ENCODE measurements around the gene PDSS1.
"Not testable (repeated sequence)": the region's sequence is repeated elsewhere in the genome, so short reads cannot be mapped to it uniquely, and the experiment has no call there.

PDSS1 gene

DNA sequence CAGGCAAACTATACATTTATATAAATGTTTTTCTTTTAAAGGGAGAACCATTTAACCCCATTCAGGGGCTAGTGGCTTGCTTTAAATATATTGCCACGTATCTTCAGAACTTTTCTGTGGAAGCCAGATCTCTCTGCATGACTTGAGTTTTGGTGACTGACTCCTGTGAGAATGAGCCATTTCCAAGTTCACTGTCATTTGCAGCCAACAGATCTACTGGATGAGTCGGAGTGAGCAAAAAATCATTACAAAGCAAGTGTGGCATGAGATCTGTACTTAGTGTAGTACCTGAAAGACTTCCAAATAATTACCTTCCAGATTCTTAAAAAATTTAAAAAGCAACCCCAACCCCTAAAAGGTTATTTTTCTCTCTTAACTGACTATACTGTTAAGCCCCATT, 45.6 kb downstream of the PDSS1 start:
- no peak for DNase-seq

DNA sequence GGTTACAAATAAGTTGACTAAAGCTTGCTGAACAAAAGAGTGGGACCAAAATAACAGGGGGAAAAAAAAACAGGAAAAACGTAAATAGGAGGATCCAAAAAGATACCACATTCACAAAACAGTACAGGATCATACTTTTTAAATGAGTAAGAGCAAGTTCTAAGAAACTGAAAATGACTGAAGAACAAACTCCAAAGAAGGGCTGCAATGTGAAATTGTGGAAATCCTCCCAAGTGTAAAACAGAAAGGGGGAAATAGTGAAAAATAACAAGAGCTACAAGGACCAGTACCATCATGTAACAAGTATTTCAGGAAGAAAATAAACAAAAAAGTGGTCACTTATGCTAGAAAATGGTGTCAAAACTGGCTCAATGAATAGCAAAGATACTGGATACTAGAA, 46.3 kb downstream of the PDSS1 start:
- DNase-seq = no peak

DNA sequence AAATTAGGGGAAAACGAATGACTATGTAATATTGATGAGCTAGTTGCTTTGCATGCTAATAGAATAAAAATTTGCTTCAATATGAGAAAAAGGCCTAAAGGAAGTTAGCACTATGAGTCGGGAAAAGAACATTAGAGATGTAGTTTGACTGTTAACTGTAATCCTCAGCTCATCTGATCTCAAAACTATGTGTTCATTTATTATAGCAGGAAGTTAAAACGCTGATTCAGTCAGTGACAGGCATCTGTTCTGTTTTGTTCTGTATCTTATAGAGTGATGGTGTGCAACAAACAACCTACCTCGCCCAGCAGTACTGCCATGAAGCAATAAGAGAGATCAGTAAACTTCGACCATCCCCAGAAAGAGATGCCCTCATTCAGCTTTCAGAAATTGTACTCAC, 48.6 kb downstream of the PDSS1 start:
- DNase-seq = no peak

DNA sequence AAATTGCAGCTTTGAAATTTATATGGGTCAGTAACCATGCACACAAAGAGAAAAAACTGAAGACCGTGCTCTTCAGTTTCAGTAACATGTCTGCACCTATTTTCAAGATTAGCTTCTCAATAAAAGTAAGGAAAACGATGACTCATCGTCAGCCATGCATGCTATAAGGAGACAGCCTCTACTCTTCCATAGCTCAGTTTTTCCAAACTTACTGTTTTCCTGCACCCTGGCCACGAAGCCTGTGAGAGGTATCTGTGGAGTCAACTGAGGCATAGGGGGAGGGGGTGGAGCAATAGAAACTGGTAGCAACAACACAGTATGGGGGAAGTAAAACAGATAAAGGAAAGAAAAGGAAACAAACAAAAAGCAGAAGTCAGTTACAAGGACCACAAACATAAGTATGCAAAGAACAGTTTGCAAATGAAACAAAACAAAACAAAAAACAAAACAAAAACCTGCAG, 58.0 kb downstream of the PDSS1 start:
- DNase-seq = no peak

DNA sequence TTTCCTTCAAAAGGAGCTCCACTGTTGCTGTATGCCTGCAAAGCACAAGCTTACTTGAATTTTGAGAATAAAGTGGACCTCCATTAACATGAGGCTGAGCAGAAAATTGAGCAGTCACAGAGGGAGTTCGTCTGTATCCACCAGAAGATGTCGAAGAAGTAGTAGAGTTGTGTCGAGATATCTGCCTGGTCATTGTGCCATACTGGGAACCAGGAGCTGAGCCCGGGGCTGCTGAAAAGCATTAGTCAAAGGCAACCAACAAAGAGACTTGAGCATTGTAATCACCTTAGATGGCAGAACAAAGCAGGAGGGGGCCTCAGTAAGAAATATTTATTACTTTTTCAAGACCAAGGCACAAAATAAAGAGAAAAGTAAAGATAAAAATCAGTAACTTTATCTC, 61.5 kb downstream of the PDSS1 start:
- no peak for DNase-seq

DNA sequence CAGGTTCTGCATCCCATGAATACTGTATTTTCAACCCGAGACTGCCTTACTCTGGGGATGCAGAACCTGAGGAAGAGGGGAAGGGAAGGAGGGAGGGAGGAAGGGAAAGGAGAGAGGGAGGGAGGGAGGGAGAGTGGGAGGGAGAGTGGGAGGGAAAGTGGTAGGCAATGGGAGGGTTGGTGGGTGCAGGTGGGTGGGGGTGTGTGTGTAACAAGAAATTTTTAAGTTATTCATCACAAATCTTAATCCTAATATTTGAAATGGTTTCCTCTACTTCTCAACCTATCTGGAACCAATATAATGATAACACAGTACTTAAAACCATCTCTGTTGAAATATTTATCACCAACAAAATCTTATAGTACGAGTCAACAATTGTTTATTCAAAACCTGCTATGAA, 68.0 kb downstream of the PDSS1 start:
- DNase-seq = no peak

DNA sequence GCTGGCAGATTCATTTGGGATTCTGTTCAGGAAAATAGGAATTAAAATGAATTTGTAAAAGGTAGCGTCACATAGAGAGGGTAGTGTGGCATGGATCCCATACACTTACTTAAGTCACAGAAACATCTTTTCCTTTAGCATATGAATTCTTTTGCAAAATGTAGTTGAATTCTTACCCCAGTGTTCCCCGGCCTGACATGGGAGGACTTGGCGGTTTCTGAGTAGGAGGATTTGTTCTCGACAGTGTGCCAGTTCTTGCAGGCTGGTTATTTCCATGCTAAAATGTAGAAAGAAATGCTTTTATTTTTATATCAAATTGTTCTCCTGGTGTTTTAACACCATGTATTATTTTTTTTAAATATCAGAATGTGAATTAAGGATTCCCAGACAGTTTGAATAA, 72.6 kb downstream of the PDSS1 start:
- DNase-seq = no peak

DNA sequence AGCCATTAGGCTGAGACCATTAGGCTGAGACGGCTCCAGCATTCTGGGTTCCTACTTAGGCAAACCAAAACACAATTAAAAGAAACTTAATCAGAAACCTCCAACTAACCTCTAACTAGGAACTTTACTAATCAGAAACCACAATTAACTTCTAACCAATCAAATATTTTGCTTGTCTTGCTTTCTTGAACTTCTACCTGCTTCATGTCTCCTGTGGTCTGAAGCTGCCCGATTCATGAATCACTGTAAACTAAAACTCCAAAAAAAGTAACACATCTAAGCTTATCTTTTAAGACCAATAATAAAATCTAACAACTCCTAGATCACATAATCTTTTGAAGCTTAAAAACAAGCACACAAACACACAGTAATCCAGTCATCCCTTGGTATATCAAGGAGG, 76.1 kb downstream of the PDSS1 start:
- DNase-seq = no peak

DNA sequence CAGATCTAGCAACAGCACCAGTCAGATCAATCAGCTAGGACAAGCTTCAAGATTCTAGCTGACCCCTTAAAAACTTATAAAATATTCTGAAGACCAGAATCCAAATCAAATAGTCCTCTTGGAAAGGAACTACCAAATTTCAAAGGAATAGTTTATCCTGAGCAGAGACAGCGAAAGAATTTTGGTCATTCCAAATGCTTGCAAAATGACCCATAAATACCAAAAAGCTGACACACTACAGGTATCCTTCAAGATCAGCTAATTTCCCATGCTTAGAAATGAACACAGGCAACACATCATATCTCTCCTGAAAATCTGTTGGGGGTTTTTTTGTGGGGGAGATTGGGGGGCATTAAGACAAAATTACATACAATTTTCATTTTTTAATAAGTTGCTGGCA, 78.8 kb downstream of the PDSS1 start:
- DNase-seq = no peak

DNA sequence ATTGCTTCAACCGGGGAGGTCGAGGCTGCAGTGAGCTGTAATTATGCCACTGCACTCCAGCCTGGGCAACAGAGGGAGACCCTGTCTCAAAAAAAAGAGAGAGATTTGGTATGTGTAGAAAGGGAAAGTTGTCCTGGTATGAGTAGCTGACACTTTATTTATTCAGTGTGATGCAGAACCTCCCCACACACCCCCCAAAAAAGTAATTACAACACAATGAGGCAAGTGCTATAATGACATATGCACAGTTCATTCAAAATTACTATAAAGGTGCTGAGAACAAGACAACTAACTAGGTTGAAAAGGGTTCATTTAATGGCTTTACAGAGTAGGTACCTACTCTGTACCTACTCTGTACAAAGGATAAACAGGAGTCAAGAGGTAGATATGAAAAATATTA, 80.2 kb downstream of the PDSS1 start:
- no peak for DNase-seq

DNA sequence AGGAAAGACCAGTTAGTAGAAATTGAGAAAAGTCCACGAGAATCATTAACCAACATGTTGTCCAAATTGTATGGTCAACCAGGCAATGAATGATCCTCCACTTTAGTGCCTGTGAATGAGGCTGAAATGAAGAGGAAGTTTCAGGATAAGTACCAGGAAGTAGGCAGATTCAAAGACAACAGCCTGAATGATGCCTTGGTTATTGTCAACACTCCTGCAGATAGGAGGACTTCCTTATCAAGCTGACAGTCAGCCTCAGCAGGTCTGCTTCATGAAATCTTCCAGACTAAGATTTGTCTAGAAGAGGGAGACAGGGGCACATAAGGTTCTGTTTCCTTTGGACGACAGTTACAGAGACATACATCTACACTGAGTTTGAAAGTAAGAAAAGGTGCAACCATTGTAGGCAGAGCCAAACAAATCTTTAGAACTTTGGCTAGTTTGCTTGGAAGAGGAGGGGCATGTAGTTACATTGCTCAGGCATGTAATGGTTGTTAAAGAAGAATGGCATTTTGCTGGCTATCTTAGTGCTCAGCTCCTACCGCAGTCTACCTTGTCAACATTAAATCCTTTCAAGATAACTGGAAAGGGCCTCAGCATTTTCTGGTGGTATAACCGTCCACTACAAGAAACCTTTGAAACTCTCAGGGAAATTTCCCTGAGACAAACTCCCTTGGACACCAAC, 81.8 kb downstream of the PDSS1 start:
- no peak for DNase-seq

DNA sequence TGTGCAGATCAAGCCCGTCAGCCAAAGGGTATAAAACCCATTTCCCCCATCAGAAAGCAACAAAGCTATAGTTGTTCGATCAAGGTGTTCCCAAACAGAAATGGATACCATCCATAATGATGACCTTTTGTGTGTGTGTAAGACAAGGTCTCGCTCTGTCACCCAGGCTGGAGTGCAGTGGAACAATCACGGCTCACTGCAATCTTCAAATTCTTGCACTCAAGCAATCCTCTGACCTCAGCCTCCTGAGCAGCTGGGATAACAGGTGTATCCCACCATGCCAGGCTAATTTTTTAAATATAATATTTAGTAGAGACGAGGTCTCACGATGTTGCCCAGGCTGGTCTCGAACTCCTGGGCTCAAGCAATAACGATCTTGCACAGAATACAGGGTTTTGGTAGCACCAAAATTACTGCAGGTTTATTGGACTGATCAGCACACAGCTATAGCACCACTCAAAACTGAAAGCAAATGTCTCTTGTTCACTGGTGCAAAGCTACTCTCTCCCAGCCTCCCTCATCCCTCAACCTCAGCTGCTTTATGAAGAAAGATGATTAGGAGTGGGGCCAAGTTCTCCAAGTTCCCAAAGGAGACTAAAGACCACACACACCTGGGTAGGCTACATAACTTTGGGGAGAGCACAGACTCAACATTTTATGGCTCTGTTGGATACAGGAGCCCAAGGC, 82.7 kb downstream of the PDSS1 start:
- DNase-seq = no peak

DNA sequence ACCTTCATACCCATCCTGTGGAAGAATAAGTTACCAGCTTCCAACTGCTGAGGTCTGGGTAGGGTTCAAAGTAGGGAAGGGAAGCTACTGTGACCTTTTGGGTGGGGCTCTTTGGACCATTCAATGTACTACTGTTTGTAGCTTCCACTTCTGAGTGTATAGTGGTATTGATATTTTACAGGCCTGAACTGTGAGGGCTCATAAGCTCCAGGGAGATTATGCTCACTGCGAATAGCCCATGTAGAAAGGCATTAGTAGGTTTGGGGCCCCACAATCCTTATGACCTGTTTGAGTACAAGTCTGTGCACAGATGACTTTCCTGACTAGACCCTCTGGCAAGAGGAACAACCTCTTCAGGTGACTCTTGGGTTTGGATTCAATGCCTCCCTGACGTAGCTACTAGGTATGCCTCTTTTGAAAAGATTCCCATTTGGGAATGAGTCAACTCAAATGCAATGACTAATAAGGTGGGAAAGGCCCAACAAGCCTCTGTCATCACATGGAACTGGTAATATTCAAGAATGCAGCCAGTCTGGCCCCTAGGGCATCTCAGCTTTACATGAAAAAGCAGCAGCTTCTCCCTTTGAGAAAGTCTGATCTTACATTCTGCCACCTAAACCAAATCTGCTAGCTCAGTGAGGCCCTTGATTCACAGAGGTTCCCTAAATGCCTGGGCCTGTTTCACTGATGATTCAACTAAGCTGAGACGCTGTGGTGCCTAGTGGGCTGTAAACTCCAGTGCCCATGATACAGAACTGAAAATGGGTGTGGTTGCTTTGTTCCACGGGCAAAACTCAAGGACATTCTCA, 83.5 kb downstream of the PDSS1 start:
- no peak for DNase-seq

DNA sequence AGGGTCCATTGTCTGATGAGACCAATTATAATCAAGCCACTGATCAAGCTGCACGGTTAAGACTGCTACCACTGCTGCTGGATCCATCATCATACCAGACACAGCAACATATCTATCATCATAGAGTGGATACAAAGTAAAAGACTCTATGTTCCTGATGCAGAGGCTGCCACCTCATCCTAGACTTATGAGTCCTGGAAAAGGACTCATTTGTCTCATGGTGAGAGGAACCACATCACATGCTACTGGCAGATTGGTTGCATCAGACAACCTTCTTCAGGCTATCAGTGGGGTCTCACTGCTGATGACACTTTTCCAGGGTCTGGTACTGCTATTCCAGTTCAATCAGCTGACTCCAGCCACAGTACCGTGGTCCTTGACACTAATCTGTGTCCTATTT, 84.3 kb downstream of the PDSS1 start:
- no peak for DNase-seq

DNA sequence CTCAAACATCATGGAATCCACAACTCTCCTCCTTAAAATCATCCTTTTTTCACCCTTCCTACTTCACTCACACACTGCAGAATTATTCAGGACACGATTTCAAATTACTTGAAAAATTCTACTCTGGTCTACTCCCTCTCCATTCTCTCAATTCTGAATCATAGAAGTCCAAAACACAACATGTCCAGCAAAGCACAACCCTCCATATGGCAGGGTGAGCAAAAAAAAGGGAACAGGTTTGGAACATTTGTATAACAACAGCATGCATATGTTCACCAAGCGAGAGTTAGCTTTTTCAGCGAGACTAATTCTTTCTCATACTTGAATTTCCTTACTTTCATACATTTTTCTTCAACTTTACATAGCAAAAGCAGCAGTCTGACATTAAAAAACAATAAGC, 89.9 kb downstream of the PDSS1 start:
- no peak for DNase-seq

DNA sequence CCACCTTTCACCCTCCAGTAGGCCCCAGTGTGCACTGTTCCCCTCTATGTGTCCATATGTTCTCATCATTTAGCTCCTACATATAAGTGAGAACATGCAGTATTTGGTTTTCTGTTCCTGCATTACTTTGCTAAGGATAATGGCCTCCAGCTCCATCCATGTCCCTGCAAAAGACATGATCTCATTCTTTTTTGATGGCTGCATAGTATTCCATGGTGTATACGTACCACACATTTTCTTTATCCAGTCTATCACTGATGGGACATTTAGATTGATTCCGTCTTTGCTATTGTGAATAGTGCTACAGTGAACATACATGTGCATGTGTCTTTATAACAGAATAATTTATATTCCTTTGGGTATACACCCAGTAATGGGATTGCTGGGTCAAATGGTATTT, 92.3 kb downstream of the PDSS1 start:
- not testable (repeated sequence) for DNase-seq

DNA sequence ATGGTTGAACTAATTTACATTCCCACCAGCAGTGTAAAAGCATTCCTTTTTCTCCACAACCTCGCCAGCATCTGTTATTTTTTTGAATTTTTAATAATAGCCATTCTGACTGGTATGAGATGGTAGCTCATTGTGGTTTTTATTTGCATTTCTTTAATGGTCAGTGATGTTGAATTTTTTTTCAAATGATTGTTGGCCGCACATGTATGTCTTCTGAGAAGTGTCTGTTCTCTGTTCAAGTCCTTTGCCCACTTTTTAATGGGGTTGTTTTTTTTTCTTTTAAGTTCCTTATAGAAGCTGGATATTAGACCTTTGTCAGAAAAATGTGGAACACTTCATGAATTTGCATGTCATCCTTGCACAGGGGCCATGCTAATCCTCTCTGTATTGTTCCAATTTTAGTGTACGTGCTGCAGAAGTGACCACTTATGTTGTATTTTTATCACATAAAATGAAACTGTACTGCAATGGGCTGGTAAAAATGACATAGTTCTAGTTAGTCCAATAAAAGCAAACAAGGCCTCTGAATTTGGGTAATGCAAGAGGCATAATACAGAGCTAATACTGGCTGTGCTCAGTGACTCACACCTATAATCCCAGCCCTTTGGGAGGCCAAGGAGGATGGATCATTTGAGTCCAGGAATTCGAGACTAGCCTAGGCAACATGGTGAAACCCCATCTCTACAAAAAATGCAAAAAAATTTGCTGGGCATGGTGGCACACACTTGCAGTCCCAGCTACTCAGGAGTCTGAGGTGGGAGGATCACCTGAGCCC, 92.9 kb downstream of the PDSS1 start:
- DNase-seq = no peak

DNA sequence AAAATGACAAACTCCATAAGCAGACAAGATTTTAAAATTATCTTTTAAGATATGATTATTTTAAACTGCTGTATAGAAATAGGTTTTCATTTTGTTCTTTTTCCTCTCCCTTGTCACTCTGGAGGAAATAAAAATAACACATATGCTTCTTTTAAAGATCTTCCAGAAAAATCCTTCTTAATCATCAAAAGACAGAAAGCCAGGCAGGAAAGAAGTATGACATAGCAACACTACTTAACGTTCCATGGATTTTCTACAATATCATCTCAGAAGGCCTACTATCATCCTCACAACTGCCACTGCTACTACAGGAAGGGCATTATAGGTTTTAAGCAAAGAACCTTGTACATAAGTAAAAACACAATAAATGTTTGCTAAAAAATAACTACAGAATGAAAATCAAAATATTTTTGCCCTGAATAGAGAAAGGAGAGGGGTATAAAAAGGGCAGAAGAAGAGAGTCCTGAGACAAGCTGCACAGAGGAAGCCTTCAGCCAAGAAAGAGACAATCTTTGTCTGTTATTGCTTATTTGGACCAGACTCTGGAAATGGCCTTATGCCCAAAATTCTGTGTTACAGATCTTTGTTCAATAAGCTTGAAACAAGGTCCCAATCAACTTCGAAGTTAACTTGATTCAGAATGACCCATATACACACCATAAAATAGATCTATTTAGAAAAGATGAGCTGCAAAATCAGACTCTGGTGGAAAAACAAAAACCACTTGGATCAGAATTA, 95.4 kb downstream of the PDSS1 start:
- DNase-seq = no peak
